GM19438 (cell line): ENCODE results near the gene ARPC1B.
"Not testable (repeated sequence)": the region's sequence is repeated elsewhere in the genome, so short reads cannot be mapped to it uniquely, and the experiment has no call there.

Source experiments
- ATAC-seq: cut with Tn5 transposase; IDR thresholded peaks from one replicate; pipeline ENCODE4 v1.9.1; 2021; ENCODE audit warnings: low read depth; ENCODE audit not compliant: unreplicated experiment

ARPC1B gene

GRCh38 chr7:99366646-99367045 lies 7.9 kb upstream of the ARPC1B start:
- ATAC-seq, result no peak

GRCh38 chr7:99368750-99369389 lies 5.7 kb upstream of the ARPC1B start:
- ATAC-seq, result no peak

GRCh38 chr7:99369767-99370391 lies 4.7 kb upstream of the ARPC1B start:
- no peak for ATAC-seq

GRCh38 chr7:99371376-99371920 lies 3.1 kb upstream of the ARPC1B start:
- no peak for ATAC-seq

- no peak for ATAC-seq
Observed at GRCh38 chr7:99372275-99373090, 2.0 kb upstream of the ARPC1B start.

- ATAC-seq, result no peak
Observed at GRCh38 chr7:99373091-99374066, 1.2 kb upstream of the ARPC1B start.

GRCh38 chr7:99375070-99375807 lies 709 bp downstream of the ARPC1B start:
- ATAC-seq, result peak; percentile 41

GRCh38 chr7:99379043-99379577 lies 4.6 kb downstream of the ARPC1B start:
- ATAC-seq, result no peak

GRCh38 chr7:99379693-99380031 lies 5.1 kb downstream of the ARPC1B start:
- ATAC-seq, result not testable (repeated sequence)

- peak; percentile 36 for ATAC-seq
Observed at GRCh38 chr7:99380032-99380822, 5.7 kb downstream of the ARPC1B start.

- peak; percentile 85 for ATAC-seq
Observed at GRCh38 chr7:99380823-99381663, 6.5 kb downstream of the ARPC1B start.

GRCh38 chr7:99381664-99382075 lies 7.1 kb downstream of the ARPC1B start:
- ATAC-seq, result no peak

GRCh38 chr7:99383203-99383602 lies 8.7 kb downstream of the ARPC1B start:
- ATAC-seq, result no peak

GRCh38 chr7:99383791-99384370 lies 9.4 kb downstream of the ARPC1B start:
- no peak for ATAC-seq

- ATAC-seq, result no peak
Observed at GRCh38 chr7:99384523-99384922, 10.0 kb downstream of the ARPC1B start.

GRCh38 chr7:99385564-99385963 lies 11.0 kb downstream of the ARPC1B start:
- no peak for ATAC-seq

- ATAC-seq, result no peak
Observed at GRCh38 chr7:99386584-99387238, 12.2 kb downstream of the ARPC1B start.
